GM18868 (cell line): ENCODE results near the gene CATSPERZ.

Experiments
- ATAC-seq: cut with Tn5 transposase; IDR thresholded peaks from one replicate; pipeline ENCODE4 v1.9.1; 2021; ENCODE audit warnings: mild to moderate bottlenecking, moderate library complexity; ENCODE audit not compliant: unreplicated experiment

Gene CATSPERZ

DNA sequence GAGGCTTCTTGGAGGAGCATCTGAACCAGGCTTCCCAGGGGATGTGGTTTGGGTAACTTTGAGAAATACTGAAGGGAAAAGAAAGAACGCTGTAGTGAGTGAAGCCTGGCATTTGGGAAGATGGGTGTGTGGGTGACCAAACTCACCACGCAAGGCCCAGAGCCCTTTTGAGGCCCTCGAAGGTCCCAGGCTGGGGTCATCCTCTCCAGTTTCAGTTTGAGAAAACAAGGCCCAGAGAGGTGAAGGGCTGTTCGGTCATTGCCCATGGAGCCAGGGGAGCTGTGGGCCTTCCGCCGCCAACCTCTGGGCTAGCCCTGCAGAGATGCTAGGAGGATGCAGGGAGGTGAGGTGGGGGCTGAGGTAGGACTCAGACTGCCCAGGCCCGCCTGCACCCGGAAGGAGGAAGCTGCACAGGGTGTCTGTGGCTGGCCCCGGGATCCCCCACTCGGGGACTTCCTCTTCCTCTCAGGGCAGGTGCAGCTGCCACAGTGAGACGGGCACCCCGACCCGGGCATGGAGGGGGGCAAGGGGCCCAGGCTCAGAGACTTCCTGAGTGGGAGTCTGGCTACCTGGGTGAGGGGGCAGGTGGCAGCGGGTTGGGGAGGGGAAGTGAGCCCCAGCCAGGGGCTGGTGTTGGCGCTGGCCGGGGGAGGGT is 39.7 kb downstream of the CATSPERZ start, which contains the start of gene CCDC88B:
Gene CCDC88B, plus strand, starts transcription at position 451 of the 655 bp plus-strand sequence. Its CDS starts 63 bp downstream, at position 514.
- ATAC-seq, result peak; percentile 52

- peak; percentile 44 for ATAC-seq
These were observed 40.6 kb downstream of the CATSPERZ start for GRCh38 chr11:64340671-64341335.

GRCh38 chr11:64341429-64341828 is 41.3 kb downstream of the CATSPERZ start:
- no peak for ATAC-seq

DNA sequence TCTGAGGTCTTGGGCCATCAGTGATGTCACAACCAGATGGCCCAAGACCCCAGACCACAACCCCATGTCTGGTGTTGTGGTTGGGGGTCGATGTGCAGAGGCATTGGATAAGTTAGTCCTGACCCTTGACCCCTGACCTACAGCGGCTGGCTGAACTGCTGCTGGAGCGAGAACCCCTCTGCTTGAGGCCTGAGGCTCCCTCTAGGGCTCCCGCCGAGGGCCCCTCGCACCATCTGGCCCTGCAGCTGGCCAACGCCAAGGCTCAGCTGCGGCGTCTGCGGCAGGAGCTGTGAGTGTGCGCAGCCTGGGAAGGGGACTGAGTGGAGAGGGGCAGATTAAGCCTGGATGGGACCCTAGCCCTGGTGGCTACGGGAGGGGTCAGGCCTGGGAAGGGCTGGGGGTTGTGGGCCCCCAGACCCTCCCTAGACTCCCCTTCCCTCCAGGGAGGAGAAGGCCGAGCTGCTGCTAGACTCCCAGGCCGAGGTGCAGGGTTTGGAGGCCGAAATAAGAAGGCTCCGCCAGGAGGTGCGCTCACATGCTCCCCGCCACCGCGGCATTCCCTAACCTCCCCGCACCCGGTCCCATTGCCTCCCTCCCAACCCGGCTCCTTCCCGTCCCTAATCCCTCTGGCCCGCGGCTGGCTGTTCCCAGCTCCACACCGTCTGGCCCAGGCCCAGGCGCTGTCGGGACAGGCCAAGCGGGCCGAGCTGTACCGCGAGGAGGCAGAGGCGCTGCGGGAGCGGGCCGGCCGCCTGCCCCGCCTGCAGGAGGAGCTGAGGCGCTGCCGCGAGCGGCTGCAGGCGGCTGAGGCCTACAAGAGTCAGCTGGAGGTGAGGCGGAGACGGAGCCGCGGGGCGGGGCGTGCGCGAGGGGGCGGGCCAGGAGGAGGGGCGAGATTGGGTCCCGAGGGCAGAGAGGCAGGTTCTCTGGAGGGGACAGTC is 42.0 kb downstream of the CATSPERZ start:
- no peak for ATAC-seq

DNA sequence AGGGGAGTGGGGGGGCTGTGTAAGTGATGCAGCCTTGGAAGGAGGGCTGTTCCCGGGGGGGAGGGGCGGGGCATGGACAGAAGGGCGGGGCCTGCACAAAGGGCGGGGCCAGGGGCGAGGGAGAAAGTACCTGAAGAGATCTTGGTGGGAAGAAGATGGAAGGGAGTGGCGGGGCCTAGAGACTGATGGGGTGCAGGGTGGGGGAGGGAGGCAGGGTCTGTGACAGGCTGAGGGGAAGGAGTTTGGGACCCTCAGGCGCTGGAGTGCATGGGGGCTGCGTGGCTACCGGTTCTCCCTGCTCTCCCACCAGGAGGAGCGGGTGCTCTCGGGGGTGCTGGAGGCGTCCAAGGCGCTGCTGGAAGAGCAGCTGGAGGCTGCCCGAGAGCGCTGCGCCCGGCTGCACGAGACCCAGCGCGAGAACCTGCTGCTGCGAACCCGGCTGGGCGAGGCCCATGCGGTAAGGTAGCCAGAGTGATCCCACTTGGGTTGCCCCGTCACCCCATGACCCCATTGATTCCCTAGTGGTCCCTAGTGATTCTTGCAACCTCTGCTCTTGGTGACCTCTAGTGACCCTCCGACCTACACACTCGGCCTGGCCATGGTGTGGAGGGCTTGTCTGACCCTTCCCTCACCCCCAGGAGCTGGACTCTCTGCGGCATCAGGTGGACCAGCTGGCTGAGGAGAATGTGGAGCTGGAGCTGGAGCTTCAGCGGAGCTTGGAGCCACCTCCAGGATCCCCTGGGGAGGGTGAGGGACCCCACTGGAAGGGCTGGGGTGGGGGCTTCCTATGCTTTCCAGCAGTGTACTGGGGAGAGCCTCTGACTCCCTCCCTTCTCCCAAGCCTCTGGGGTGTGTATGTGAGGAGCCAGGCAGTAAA is 42.9 kb downstream of the CATSPERZ start:
- no peak for ATAC-seq

DNA sequence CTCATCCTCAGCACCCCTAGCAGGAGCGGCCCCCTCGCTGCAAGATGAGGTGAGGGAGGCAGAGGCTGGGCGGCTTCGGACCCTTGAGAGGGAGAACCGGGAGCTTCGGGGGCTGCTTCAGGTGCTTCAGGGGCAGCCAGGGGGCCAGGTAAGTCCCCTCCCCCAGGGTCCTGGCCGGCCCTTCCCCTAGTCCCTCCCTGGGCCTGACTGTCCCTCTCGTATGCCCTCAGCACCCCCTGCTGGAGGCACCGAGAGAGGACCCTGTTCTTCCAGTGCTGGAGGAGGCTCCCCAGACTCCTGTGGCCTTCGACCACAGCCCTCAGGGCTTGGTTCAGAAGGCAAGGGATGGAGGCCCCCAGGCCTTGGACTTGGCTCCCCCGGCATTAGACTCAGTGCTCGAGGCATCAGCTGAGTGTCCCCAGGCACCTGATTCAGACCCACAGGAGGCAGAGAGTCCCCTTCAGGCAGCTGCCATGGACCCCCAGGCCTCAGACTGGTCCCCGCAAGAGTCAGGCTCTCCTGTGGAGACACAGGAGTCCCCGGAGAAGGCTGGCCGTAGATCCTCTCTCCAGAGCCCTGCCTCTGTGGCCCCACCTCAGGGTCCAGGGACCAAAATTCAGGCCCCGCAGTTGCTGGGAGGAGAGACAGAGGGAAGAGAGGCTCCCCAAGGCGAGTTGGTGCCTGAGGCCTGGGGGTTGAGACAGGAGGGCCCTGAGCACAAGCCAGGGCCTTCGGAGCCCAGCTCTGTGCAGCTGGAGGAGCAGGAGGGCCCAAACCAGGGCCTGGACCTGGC is 43.8 kb downstream of the CATSPERZ start:
- ATAC-seq, result no peak

- no peak for ATAC-seq
These were observed 44.6 kb downstream of the CATSPERZ start for GRCh38 chr11:64344787-64345186.

DNA sequence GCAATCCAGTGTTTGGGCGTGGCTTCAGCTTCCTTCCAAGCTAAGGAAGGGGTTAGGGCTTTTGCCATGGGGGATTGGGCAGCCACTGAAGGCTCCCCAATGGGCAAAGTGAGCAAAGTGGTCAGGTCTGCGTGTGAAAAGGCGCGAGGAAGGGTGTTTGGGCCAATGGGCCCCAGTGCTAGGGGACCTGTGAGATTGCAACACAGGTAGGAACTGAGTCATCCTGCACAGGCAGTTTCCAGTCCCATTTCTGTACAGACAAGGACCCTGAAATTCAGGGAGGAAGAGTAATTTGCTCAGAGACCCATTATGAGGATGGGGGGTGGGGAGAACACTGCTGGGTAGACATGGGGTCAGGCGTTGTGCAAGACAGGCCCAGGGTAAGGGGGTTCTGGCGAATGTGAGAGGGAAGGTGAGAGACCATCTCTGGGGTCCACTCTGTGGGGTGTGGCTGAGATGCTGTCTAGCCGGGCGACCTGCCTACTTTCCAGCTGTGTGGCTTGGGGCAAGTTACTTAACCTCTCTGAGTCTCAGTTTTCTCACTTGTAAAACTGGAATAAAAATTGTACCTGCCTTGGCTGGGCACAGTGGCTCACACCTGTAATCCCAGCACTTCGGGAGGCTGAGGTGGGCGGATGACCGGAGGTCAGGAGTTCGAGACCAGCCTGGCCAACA is 47.2 kb downstream of the CATSPERZ start:
- no peak for ATAC-seq

GRCh38 chr11:64348383-64349024 is 48.3 kb downstream of the CATSPERZ start:
- no peak for ATAC-seq

- ATAC-seq, result no peak
These were observed 48.8 kb downstream of the CATSPERZ start for GRCh38 chr11:64349025-64349387.

- no peak for ATAC-seq
These were observed 49.2 kb downstream of the CATSPERZ start for GRCh38 chr11:64349404-64349803.

DNA sequence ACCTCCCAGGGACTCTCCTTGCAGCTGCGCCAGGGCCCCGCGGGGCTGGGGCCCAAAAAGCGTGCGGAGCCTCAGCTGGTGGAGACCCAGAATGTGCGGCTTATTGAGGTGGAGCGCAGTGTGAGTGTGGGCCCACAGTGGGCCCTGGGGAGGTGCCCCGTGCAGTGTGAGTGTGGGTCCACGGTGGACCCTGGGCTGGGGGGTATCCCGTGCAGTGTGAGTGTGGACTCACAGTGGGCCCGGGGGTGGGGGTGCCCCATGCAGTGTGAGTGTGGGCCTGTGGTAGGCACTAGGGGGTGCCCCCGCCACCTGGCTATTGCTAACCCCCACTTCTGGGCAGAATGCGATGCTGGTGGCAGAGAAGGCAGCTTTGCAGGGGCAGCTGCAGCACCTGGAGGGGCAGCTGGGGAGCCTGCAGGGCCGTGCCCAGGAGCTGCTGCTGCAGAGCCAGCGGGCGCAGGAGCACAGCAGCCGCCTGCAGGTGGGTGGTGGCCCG is 51.0 kb downstream of the CATSPERZ start:
- ATAC-seq, result no peak

DNA sequence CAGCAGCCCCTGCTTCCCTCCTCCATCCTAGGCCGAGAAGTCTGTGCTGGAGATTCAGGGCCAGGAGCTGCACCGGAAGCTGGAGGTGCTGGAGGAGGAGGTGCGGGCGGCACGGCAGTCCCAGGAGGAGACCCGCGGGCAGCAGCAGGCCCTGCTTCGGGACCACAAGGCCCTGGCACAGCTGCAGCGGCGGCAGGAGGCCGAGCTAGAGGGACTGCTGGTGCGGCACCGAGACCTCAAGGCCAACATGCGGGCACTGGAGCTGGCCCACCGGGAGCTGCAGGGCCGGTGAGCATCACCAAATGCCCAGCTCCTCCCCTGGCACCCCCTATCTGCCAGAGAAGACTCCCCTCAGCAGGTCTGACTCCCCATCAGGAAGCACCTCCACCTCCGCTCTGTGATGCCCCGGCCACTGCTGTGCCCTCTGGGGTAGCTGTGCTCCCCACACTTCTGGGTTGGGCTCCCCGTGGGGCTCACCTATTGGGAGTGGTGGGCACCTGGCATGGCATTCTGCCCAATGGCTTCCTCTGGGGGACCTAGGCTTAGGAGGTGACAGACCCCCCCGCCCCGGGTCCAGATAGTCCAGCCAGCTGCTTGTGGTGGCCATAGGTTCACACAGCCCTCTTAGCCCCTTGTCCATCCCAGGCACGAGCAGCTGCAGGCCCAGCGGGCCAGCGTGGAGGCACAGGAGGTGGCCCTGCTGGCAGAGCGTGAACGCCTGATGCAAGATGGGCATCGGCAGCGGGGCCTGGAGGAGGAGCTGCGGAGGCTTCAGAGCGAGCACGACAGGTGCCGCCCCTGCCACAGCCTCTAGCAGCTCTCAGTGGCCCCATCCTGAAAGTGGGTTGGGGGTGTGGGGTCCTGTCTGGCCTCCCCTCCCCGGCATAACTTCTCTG is 52.2 kb downstream of the CATSPERZ start:
- ATAC-seq, result no peak

DNA sequence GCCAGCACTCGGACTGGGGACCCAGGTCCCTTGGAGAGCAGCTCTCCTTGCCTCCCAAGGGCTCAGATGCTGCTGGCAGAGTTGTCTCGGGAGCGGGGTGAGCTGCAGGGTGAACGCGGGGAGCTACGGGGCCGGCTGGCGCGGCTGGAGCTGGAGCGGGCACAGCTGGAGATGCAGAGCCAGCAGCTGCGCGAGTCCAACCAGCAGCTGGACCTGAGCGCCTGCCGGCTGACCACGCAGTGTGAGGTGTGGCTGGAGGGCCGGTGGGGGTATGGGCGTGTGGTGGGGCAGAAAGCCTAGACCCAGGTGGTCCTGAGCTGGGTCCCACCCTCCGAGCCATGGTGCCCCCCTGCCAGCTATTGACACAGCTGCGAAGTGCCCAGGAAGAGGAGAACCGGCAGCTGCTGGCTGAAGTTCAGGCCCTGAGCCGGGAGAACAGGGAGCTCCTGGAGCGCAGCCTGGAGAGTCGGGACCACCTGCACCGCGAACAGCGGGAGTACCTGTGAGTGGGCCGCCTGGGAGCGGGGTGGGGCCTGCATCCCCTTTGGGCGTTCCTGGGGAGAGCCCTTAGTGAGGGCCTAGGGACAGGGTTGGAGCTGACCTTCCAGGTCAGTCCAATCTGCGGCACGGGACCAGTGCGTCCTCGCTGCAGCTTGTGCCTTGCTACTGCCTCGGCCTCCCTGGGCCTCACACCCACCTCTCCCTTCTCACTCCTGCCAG is 53.0 kb downstream of the CATSPERZ start:
- no peak for ATAC-seq

DNA sequence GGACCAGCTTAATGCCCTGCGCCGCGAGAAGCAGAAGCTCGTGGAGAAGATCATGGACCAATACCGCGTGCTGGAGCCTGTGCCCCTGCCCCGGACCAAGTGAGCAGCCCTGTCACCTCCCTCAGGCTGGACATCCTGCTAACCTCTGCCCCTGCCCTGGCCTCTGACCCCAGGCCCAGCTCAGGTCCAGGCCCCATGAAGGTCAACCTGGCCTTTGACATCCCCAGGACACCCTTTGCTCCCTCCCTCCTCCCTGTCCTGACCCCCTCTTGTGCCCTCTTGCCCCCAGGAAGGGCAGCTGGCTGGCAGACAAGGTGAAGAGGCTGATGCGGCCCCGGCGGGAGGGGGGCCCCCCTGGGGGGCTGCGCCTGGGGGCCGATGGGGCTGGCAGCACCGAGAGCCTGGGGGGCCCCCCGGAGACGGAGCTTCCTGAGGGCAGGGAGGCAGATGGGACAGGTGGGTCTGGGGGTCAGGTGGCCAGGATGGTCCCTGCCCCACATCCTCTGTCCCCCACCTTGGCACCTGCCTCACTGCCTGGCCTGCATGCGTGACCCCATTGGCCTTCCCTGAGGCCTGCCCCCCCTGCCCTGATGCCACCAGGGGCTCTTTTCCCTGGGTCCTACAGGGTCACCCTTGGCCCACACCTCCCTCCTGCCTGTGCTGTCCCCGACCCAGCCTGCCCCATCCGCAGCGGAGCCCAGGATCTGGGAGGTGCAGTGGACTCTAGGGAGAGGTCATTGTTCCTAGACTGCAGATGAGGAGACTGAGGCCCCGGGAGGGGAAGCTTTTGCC is 53.8 kb downstream of the CATSPERZ start:
- ATAC-seq, result no peak
